Mesenteric fat pad (tissue), 1 donor: ENCODE measurements around the gene SCUBE1. TPM values are rescaled to one million over a fixed set of nuclear protein-coding genes. Genes with fewer than 3 reads are reported as not detected.

ENCODE experiments used
- DNase-seq: peaks from one replicate; pipeline ENCODE4 v3.0.0-alpha.2; 2020; ENCODE audit warnings: low spot score
- total RNA-seq: library from RNA; stranded (reverse); fragmentation: NEBNext Ultra II Directional; extraction: Animal tissue kit (Norgen Biotek cat#: 25700); gene quantifications from one replicate; pipeline ENCODE4 v1.2.1, GENCODE V29; 2021
- donor health status: DM: yes; HTN: yes; CAD: no.

Gene SCUBE1
- total RNA-seq, 1 donor from 2014 or later = 3.9 TPM

DNA sequence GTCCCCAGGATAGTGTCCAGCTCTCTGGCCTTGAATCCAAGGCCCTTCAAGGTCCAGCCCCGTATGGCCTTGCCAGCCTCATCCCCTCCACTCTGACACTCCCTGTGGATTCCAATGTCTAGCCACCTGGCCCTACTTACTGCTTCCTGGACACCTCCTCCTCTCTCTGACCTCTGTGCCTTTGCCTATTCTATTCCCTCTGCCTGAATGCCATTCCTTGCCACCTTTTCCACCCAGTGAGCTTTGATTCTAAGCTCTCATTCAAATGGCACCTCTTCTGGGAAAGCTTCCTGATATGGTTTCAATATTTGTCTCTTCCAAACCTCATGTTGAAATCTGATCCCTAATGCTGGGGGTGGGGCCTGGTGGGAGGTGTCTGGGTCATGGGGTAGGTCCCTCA is 124.4 kb downstream of the SCUBE1 start:
- no peak for DNase-seq

DNA sequence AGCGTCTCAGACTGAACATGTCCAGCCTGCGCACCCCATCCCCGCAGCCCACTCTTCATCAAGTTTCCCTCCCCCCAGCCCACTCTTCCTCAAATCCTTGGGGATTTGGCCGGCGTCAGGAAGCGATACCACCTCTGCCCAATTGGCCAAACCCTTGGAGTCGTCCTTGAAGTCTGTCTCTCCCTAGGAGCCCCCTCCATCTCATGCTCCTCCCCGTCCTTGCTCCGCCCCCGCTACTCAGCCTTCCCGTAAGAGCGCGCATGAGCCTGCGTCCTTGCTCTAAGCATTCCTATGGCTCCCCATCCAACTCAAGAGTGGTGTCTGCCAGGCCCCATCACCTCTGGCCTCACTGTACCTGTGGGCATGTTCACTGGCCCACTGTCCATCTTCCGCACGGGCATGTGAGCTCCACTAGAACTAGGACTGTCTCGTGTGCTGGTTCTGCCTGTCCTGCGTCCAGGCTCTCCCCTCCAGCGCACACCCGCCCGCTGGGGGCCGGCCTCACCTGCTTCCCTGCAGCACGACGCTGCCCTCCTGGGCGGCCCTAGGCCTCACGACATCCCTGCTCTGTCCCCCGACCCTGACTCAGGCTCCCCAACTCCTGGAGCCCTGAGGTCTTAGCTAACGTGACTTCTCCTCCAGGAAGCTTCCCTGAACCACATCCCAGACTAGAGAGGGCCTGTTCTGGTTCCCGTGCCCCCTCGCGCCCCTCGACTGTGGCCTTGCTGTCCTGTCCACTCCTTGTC is 125.7 kb downstream of the SCUBE1 start:
- no peak for DNase-seq

DNA sequence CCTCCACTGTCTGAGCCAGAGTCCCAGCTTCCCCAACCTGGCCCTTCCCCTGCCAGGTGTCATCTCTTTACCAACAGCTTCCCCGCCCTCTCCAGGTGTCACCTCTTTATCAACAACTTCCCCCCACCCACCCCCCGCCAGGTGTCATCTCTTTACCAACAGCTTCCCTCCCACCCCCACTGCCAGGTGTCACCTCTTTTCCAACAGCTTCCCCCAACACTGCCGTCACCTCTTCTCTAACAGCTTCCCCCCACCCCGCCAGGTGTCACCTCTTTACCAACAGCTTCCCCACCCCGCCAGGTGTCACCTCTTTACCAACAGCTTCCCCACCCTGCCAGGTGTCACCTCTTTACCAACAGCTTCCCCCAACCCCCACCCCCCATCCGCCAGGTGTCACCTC is 126.4 kb downstream of the SCUBE1 start:
- no peak for DNase-seq

DNA sequence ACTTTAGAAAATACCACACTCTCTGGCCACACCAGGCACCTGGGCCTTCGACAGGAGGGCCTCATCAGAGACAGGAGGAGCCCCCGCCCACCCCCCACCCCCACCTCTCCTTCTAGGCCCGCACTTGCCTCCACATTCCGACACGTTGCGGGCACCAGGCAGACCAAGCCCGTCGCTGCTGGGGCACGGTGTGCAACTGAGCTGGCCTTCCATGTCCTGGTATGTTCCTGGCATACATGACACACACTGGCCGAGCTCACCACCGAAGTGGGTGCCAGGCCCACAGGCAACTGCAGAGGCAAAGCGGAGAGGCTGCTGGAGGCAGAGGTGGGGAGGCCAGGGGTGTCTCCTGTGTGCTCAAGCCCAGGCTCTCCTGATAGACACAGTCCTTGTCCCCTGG is 129.2 kb downstream of the SCUBE1 start:
- DNase-seq = no peak

DNA sequence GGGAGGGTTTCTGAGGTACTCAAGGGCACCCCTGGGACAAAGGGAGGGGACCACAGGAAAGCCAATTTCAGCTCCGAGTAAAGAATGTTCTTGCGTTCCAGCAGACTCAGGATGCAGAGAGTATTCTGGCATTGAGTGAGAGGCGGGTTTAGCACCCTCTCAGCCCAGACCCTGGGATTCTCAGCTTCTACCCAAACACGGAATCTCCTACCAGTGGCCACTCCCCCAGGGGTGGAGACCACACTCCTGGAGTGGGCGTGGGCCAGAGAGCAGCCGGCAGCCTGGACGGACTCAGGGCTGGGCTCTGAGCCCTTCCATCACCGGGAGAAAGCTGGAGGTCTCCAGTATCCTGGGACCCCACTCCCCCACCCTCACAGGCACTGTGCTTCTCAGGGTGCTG is 130.1 kb downstream of the SCUBE1 start:
- no peak for DNase-seq

DNA sequence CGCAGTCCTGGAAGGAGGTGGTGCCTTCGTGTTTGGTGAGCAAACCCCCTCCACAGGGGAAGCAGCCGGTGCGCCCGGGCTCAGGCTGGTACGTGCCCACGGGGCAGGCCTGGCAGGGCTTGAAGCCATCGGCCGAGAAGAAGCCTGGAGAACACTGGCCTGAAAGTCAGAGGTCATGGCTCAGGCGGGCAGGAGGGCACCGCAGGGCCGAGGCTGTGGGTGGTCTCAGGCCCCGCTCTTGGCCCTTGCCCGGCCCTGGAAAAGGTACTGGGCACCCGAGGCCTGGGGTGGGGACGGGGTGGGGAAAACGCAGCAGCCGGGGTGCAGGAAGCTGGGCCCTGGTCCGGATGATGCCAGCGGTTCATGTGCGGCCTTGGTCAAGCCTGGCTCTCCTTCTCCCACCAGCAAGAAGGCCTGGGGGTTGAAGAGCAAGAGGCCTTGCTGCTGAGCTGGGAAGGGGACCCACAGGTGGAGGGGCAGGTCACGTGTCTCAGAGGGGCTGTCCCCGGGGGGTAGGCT is 130.7 kb downstream of the SCUBE1 start:
- DNase-seq = no peak

DNA sequence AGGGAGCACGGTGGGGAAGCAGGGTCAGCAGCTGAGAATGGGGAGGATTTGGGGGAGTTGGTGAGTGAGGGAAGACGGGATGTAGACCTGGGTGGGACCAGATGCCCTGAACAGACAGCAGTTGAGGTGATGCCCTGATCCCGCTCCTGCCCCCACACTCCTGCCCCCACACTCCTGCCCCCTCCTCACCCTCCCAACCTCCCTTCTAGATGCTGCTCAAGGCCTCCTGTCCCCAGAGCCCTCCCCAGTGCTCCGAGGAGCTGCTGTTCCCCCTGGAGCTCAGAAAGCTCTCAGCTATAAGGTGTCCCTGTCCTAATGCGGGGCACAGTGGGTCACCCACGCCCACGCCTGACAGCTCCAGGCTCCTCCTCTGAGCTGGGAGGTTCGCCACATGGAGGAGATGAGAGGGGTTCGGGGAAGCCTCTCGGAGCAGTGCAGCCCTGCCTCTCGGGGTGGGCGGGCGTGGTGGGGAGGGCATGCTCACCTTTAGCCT is 131.2 kb downstream of the SCUBE1 start:
- no peak for DNase-seq

DNA sequence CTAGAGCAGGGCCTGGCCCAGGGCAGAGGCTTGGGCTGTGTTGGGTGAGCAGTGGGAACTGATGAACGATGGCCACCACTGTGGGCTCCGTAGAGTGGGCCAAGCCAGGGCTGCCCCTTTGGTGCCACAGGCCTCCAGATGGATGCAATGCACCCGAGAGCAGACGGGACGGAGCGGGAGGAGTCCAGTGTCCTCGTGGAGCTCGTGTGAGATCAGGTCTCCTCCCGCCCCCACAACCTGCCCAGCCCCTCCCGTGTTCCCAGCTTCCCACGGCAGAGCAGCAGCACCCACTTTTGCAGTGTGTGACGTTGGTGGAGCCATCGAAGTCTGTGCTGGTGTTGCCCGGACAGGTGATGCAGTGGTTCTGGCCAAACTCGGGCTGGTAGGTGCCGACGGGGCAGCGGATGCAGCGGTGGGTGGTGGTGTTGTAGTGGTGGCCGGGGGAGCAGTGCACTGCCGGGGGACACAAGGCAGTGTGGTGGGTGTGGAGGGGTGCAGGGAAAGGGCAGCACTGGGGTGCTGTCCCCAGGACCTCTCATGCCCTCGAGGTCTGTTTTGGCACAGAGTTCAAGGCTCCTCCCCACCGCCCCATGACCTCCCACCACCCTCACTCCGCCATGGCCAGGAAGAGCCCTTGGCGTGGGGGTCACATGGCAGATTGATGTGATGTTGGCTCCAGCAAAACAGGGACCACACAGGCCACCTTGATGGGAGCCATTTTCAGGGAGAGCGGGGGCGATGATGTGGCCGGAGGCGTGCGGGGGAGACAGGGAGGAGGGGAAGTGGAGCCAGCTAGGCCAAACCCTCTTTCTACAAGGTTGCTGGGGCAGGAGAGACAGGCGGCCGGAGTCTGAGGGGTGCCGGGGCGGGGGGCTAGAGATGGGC is 132.3 kb downstream of the SCUBE1 start:
- DNase-seq = no peak

DNA sequence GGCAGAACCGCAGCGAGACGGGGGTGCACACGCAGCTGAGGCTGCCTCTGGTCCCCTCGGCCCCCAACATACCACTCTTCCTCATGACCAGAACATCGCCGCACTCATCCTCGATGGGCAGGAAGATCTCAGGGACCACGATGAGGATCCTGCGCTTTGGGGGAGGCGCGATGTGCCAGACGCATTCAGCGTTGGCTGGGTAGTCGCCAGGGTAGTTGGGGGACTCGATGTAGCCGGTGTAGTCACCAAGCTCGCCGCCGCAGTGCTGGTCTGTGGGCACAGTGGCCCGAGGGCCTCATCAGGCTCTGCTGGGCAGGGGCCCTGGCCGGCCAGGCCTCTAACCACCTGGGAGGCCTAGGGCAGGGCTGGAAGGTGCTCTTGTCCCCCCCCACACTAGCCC is 133.2 kb downstream of the SCUBE1 start:
- DNase-seq = no peak

DNA sequence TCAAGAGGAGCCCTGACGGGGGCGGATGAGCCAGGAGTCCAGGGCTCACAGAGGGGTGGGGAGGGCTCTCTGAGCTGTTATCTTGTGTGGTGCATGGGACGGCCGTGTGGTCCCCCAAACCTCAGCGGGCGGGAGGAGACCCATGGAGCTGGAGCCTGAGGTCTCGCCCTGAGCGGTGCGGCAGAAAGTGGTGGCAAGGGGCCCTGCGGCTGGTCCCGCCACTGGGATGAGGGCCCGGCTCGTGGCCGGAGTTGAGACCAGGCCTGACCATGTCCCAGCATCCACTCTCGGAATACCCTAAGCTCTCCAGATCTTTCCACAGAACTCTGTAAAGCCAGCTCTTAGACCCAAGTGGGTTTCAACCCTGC is 133.7 kb downstream of the SCUBE1 start:
- DNase-seq = no peak

DNA sequence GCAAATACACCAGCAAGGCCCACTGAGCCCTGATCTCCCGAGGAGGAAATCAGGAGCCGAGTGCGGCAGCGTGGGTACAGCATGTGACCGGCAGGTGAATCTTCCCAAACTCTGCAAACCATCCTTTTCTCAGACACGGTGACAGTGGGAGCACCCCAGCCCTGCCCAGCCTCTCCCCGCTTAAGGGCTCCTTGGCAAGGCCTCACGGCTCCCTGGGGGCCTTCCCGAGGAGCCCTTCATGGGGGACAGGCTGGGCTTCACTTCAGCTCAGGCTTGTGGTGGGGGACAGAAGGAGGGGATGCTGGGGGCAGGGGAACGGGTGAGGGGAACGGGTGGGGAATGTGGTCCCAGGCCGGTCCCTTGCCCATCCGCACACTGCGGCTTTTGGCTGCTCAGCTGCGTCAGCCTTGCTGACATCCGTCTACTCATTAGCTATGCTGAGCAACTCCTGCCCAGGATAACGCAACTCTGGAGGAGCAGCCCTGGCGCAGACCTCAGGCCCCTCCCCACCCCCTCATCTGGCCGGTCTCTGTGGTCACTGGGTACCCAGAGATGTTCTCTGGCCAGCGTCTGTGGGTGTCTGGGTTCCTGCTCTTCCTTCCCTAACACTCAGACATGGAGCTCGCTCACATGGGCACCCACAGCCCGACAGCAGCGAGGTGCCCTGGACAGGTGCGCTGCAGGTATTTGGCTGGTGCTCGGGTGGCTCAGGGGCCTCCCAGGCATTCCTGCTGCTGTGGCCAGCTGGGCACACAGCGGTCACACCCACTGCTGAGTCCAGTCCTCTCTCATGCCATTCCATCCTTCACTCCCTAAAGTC is 134.3 kb downstream of the SCUBE1 start:
- DNase-seq = no peak

DNA sequence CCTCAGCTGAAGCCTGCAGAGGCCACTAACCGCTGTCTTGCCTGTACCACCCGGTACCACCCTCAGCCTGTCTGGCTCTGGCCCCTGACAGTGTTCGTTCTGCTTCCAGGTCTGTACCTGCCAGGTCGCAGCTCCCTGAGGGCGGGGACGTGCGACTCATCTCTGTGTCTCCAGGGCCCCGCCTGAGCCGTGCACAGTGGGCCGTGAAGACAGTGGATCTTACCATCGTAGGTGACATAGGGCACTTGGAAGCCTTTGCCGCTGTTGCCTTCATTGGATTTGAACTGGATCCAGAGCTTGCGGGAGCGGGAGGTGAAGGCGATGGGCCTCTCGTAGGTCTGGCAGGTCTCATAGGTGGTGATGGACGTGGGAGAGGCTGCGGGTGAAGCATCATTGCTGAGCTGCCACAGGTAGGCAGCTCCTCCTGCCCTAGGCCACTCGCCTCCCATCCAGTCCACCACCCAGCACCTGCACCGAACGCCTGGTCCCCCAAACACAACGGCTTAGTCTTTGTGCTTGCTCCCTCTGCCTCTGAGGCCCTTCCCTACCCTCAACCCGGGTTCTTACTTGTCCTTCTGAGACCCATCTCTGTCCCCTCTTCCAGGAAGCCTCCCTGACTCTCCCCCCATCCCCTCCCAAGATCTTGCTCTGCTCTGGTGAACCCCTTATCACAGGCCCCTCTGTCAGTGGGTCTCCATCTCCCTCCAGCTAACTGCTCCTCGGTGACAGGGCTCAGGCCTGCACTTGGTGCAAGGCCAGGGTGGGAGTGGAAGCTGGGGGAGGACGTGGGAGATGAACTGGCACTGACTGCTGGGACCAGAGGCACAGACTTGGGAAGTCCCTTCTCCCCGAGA is 135.1 kb downstream of the SCUBE1 start:
- DNase-seq = no peak

DNA sequence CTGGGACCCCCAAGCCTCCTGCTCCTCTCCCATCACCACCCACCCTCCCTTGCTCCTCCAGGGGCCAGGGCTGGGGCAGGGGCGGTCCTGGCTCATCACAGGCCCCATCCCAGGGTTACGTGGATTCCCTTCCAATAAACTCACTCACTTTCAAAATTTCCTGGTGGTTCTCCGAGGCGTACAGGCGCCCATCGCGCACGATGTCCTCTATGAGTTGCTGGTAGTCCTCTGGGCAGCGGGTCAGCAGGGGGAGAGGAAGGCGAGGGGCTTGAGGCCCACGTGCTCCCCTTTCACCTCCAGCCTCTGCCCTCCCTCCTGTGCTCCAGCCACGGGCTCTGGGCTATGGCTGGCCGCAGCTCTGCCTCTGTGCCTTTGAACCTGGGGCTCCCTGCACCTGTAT is 135.8 kb downstream of the SCUBE1 start:
- DNase-seq = no peak

DNA sequence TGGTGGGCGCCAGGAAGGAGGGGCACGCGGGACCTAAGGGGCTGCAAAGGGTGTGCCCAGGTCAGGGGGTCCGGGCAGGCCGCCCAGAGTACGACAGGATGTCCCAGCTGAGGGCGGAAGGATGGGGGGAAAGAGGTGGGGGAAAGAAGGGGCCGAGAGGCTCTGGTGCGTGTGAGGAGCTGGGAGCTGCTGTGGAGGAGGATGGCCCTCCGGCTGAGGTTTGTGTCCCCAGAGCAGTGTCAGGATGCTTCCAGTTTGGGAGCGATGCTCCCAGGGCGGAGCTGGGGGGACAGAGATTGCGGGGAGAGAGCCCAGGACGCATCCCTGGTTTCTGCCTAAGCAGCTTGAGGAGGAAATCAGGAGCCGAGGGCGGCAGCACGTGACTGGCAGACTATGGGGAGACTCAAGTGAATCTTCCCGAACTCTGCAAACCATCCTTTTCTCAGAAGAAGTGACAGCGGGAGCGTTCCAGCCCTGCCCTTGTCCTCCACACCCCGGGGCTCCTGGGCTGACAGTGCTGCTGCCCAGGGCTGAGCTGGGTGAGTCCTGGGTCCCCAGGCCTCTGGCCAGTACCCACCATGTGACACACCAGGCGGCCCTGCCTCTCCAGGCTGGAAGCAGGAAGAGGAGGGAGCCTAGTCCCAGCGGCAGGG is 136.5 kb downstream of the SCUBE1 start:
- no peak for DNase-seq

DNA sequence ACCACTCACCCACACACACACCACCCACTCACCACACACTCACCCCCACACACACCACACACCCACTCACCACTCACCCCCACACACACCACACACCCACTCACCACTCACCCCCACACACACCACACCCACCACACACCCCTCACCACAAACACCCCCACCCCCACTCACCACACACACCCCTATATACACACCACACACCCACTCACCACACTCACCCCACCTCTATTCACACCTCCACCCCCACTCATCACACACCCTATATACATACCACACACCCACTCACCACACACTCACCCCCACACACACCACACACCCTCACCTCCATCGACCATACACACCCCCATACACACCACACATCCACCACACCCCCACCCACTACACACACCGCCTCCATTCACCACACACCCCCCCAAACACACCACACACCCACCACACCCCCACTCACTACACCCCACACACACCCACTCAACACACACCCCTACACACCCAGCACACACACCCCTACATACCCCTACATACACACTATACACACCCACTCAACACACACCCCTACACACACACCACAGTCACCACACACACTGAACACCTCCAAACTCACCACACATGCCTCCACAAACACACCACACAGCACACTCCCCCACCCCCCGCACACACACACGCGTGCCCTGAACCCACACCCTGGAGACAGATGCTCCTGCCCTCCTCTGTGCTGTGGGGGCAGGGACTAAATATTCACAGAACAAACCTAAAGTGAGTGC is 137.2 kb downstream of the SCUBE1 start:
- DNase-seq = no peak

DNA sequence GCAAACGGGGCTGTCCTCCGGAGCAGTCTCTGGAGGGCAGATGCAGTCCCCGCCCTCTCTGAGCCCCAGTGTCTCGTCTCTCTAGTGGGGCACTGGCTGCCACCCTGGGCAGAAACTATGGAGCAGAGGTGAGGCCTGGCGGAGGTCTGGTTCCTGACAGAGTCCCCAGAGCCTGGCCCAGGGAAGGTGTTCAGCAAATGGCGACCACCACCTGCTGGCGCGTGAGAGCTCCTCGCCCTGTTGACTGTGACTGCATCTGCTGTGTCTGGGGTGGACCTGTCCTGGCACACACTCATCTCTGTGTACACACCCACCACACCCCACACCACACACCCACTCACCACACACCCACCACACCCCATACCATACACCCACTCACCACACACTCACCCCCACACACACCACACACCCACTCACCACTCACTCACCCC is 137.9 kb downstream of the SCUBE1 start:
- DNase-seq = no peak

DNA sequence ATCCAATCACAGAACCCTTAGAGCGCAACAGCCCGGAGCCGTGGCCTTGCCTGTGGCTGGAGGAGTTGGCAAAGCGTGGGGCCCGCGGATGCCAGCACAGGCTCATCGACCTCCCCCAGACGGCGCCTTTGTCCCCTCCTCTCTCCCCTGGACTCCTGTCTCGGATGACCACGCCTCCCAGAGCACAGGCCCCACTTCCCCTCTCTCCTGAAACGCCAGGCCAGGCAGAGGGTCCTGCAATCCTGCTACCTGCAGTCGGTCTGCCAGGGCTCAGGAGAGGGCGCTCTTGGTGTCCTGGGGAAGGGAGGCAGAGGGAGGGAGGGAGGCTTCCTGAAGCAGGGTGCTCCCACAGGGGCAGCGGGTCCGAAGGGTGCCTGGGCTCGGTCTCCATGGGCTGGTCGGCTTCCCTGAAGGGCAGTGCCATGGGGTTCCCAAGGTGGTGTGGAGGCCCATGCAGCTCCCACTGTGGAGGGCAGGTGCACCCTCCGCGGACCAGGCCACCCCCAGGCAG is 139.6 kb downstream of the SCUBE1 start:
- no peak for DNase-seq

DNA sequence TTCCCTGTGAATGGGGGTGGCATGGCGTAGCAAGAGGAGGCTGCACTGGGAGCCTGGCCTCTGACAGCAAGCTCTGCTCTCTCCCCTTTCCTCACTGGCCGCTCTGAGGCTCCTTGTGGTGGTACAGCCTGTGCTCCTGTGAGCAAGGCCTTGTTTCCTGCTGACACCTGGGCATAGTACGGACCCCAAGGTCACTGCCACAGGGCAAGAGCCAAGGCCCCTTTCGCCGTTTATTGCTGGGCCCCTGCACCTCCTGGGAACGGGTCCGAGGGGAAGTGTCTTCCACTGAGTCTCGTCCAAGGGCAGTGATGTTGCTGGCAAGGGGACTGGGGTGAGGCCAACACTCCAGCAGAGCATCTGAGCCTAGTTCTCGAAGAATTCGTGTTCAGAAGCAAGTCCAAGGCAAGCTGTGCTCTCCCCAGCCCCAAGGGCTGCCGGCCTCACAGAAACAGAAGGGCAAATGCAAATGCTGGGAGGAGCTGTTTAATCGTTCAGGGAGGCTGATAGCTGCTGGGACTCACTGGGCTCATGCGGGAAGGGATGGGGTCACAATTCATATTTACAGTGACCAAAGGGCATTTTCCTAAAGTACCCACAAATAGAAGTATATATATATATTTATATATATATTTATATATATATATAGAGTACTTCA is 140.3 kb downstream of the SCUBE1 start:
- DNase-seq = no peak
